ENCODE measurements around the gene PODNL1. TPM values are rescaled to one million over a fixed set of nuclear protein-coding genes. Genes with fewer than 3 reads are reported as not detected.
"Not testable (repeated sequence)": the region's sequence is repeated elsewhere in the genome, so short reads cannot be mapped to it uniquely, and the experiment has no call there.

PODNL1 gene
- total and polyA plus RNA-seq, 2 experiments from 2014 or later = 6.2 to 45.3 TPM

DNA sequence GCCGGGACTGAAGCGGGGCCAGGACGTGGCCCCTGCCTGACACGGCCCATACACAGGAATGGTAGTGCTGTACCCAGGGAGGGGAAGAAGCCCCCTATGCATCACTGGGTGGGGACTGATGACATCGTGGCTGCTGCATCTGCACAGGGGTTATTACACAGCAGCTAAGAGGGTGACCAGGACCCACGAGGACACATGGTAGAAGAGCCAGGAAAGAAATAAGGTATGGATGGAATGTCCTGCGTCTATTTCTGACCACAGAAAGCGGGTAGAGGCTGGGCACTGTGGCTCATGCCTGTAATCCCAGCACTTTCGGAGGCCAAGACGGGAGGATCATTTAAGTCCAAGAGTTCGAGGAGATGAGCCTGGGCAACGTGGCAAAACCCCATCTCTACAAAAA lies 38.2 kb upstream of the PODNL1 start:
- no peak overlapping the region for H3K4me3 ChIP-seq
- no peaks in the 10 kb centered on the region for H3K36me3 ChIP-seq (ENCODE audit: low read depth)
- no peaks in the 10 kb centered on the region for H3K79me2 ChIP-seq (ENCODE audit: insufficient read depth)
- H3K27ac ChIP-seq = no peak overlapping the region
- WGBS, 2 experiments (ENCODE audit: low coverage in 1 of 2, low lambda C conversion rate in 2 of 2, missing lambda C conversion rate in 2 of 2) = 88 to 89% methylated on average over 12 of the region's 12 CpGs
- no peaks in the 10 kb centered on the region for H3F3A ChIP-seq (ENCODE audit: insufficient read depth)
- H3K9ac ChIP-seq = no peak overlapping the region
- in situ Hi-C loops (cut with MboI) = no loop called here
- H3K9me3 ChIP-seq (ENCODE audit: low read depth) = no peaks in the 10 kb centered on the region
- H3K4me2 ChIP-seq (ENCODE audit: unreplicated experiment) = no peak overlapping the region
- TF ChIP-seq EZH2phosphoT487 (IDR thresholded peaks at IDR 0.05; ENCODE audit: insufficient read depth, low read depth) = no peak
- TF ChIP-seq EZH2 (IDR thresholded peaks at IDR 0.05; ENCODE audit: insufficient read depth, poor library complexity, severe bottlenecking) = no peak
- no peak for DNase-seq
- H4K20me1 ChIP-seq (ENCODE audit: insufficient read depth) = no peaks in the 10 kb centered on the region
- no peaks in the 10 kb centered on the region for H3K4me1 ChIP-seq (ENCODE audit: insufficient read depth)
- H3K27me3 ChIP-seq (replicated peaks; ENCODE audit: insufficient read depth) = no peaks in the 10 kb centered on the region
- no peak overlapping the region for H2AFZ ChIP-seq
- H3K9me2 ChIP-seq (ENCODE audit: insufficient read depth) = no peaks in the 10 kb centered on the region

DNA sequence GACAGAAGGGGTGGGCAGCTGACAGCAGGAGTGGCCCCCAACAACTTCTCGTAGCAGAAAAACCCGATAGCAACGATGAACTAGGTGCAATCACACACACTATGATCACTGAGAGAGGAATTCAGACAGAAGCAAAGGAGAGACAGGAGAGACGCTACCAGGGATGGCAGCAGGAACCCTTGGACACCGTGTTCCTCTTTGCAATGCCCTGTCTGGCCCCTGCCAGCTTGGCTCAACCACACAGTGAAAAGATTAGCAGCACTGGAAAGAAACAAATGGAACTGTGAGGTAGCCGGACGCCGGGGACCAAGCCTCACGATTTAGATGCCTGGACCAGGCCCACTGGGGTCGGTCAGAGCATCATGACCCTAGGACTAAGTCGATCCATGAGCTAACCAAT lies 37.7 kb upstream of the PODNL1 start:
- H3K27me3 ChIP-seq (replicated peaks; ENCODE audit: insufficient read depth) = no peaks in the 10 kb centered on the region
- no peaks in the 10 kb centered on the region for H3K9me2 ChIP-seq (ENCODE audit: insufficient read depth)
- no peak overlapping the region for H3K9ac ChIP-seq
- H3K79me2 ChIP-seq (ENCODE audit: insufficient read depth) = no peaks in the 10 kb centered on the region
- H3K4me3 ChIP-seq = no peak overlapping the region
- no peak overlapping the region for H3K27ac ChIP-seq
- no peaks in the 10 kb centered on the region for H3K36me3 ChIP-seq (ENCODE audit: low read depth)
- no peak for DNase-seq
- 83 to 85% methylated on average over 11 of the region's 11 CpGs for WGBS, 2 experiments (ENCODE audit: low coverage in 1 of 2, low lambda C conversion rate in 2 of 2, missing lambda C conversion rate in 2 of 2)
- TF ChIP-seq EZH2 (IDR thresholded peaks at IDR 0.05; ENCODE audit: insufficient read depth, poor library complexity, severe bottlenecking) (no peak), EZH2phosphoT487 (IDR thresholded peaks at IDR 0.05; ENCODE audit: insufficient read depth, low read depth) (no peak)
- H4K20me1 ChIP-seq (ENCODE audit: insufficient read depth) = no peaks in the 10 kb centered on the region
- H3K9me3 ChIP-seq (ENCODE audit: low read depth) = no peaks in the 10 kb centered on the region
- no peaks in the 10 kb centered on the region for H3F3A ChIP-seq (ENCODE audit: insufficient read depth)
- H2AFZ ChIP-seq = no peak overlapping the region
- no peaks in the 10 kb centered on the region for H3K4me1 ChIP-seq (ENCODE audit: insufficient read depth)
- in situ Hi-C loops (cut with MboI) = no loop called here
- no peak overlapping the region for H3K4me2 ChIP-seq (ENCODE audit: unreplicated experiment)

- no peaks in the 10 kb centered on the region for H3K9me3 ChIP-seq (ENCODE audit: low read depth)
- H3K27ac ChIP-seq = no peak overlapping the region
- H3K27me3 ChIP-seq (replicated peaks; ENCODE audit: insufficient read depth) = no peaks in the 10 kb centered on the region
- no peak overlapping the region for H3K4me2 ChIP-seq (ENCODE audit: unreplicated experiment)
- no peak overlapping the region for H3K4me3 ChIP-seq
- no peaks in the 10 kb centered on the region for H3K79me2 ChIP-seq (ENCODE audit: insufficient read depth)
- no peaks in the 10 kb centered on the region for H3K36me3 ChIP-seq (ENCODE audit: low read depth)
- no peaks in the 10 kb centered on the region for H3K4me1 ChIP-seq (ENCODE audit: insufficient read depth)
- in situ Hi-C loops (cut with MboI) = no loop called here
- H2AFZ ChIP-seq = no peak overlapping the region
- no peaks in the 10 kb centered on the region for H4K20me1 ChIP-seq (ENCODE audit: insufficient read depth)
- DNase-seq = no peak
- no peaks in the 10 kb centered on the region for H3F3A ChIP-seq (ENCODE audit: insufficient read depth)
- H3K9ac ChIP-seq = no peak overlapping the region
- TF ChIP-seq EZH2phosphoT487 (IDR thresholded peaks at IDR 0.05; ENCODE audit: insufficient read depth, low read depth) (no peak), EZH2 (IDR thresholded peaks at IDR 0.05; ENCODE audit: insufficient read depth, poor library complexity, severe bottlenecking) (no peak)
- WGBS, 2 experiments (ENCODE audit: low coverage in 1 of 2, low lambda C conversion rate in 2 of 2, missing lambda C conversion rate in 2 of 2) = 74 to 80% methylated on average over 12 of the region's 12 CpGs
- no peaks in the 10 kb centered on the region for H3K9me2 ChIP-seq (ENCODE audit: insufficient read depth)
Measured at GRCh38 chr19:13974073-13974472, 35.9 kb upstream of the PODNL1 start.

DNA sequence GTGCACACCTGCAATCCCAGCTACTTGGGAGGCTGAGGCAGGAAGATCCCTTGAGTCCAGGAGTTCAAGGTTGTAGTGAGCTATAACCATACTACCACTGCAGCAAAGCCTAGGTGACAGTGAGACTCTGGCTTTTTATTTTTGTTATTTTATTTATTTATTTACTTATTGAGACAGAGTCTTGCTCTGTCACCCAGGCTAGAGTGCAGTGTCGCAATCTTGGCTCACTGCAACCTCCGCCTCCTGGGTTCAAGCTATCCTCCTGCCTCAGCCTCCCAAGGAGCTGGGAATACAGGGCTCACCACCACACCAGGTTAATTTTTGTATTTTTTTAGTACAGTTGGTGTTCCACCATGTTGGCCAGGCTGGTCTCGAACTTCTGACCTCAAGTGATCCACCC lies 35.3 kb upstream of the PODNL1 start:
- H3K4me1 ChIP-seq (ENCODE audit: insufficient read depth); H3K27me3 ChIP-seq (replicated peaks; ENCODE audit: insufficient read depth); H2AFZ ChIP-seq; H3F3A ChIP-seq (ENCODE audit: insufficient read depth); H3K9me2 ChIP-seq (ENCODE audit: insufficient read depth); H3K9ac ChIP-seq; H4K20me1 ChIP-seq (ENCODE audit: insufficient read depth); H3K9me3 ChIP-seq (ENCODE audit: low read depth); H3K36me3 ChIP-seq (ENCODE audit: low read depth); H3K4me3 ChIP-seq; H3K79me2 ChIP-seq (ENCODE audit: insufficient read depth); in situ Hi-C loops (cut with MboI); H3K27ac ChIP-seq; DNase-seq; H3K4me2 ChIP-seq (ENCODE audit: unreplicated experiment): not testable (repeated sequence)
- WGBS, 2 experiments (ENCODE audit: low coverage in 1 of 2, low lambda C conversion rate in 2 of 2, missing lambda C conversion rate in 2 of 2) = 100% methylated on average over 3 of the region's 3 CpGs

Measured in GM23248 (cell line).